Measurements from ENCODE around the gene AQP2.

Gene AQP2

DNA sequence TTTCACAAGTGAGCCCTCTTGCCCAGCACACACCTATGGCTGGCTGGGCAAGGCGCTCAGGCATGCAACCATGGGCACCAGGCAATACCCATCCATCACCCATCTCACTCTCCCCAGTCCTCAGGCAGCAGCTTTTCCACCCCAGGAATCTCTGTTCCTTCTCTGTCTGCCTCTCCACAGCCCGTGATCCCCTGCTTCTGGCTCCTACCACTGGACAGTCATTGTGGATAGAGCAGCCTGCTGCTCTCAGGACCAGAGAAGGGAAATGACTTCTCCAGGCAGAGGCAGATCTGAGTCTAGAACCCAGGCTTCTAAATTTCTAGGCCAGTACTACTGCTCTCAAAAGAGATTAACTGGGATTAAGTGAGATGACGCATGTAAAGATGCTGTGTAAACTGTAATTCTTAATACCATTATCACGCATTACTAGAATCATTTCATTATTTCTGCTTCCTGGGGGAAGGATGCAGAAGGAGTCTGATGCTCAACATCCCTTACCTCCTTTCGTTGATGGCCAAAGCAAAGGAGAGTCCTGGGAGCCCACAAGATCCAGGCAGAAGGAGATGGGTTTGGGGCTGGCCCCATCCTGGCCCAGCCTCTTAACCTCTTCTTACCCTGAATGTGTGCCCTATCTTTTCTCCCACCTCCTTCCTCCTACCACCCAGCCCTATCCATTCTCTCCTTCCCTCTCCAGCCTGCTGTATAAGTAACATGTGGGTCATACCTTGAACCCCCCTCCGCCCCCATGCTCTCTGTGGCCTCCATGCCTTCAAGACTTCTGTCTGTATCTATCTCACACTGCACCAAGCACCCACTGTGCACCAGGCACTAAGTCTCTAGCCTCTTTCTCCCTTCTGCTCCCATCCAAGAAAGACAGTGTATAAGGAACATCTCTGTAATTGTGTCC, 6.4 kb downstream of the AQP2 start:
- no peak for DNase-seq

DNA sequence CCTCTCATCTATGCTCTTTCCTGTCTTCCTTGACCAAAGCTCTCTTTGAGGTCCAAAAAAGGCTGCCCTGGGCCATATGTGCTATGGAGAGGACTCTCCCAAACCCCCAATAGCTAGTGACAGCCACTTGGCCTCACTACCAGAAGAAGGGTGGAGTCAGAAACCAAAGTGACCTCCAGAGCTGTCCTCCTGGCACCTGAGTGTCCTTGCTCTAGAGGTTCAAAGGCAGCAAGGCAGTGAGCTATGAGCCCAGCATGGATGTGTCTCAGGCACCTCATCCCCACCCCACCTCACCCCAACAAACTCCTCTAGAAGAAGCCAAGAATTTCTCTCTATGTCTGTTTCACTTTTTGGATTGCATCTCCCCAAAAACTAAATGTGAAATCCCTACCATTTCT, 7.0 kb downstream of the AQP2 start:
- DNase-seq, result no peak

DNA sequence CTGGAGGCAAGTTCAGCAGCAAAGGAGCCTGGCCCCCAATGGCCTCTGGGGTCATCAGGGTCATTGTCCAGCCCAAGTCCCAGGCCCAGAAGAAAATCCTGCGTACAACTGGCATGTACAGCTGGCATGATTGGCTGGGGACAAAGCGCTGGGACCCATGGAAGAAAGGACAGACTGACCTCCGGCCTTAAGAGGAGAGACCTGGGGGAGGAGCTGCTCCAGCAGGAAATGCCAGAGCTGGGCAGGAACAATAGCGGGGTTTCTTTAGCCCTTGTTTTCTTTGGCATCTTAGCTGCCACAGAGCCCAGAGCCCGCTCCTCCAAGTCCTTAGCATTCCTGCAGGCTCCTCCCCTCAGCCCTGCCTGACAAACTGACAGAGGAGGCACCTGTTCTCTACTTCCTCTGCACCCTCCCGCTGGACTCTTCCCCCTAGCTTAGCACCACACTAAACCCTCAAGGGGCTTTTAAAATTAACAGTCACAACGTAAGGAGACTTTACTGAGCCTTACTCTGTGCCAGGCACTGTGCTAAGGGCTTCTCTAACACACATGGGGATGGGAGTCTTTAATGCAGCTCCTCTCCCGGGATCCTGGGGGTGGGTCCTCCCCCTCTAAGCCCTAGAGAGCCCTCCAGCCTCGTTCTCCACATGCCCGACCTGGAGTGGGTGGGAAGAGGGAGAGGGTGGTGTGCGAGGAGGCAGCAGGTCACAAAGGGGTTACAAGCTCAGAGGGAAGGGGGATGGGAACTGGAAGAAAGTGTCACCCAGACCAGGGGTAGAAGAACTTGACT, 9.3 kb downstream of the AQP2 start:
- no peak for DNase-seq

DNA sequence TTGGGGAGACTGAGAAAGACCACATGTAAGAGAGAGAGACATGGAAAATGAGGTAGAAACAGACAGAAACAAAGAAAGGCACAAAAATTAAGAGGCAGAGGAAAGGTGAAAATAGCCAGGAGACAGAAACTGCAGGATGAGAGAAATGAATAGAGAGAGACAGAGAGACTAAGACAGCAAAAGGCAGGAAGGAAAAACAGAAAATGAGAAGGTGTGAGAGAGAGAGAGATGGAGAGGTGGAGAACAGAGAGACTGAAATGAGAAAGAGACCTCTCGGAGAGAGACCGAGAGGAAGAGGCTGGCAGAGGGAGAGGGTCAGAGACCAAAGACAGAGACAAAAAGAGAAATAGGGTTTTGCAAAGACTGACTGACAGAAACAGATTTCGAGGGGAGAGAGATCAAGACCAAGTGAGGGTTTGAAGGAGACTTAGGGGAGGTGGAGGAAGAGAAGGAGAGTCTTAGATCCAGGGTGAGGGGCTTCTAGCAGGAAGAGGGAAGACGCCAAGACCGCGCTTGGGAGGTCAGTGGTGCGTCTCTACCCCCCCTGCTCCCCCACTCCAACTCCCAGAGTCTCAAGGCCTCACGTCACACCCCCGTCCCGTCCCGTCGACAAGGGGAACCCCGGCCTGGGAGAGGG, 10.1 kb downstream of the AQP2 start:
- no peak for DNase-seq

DNA sequence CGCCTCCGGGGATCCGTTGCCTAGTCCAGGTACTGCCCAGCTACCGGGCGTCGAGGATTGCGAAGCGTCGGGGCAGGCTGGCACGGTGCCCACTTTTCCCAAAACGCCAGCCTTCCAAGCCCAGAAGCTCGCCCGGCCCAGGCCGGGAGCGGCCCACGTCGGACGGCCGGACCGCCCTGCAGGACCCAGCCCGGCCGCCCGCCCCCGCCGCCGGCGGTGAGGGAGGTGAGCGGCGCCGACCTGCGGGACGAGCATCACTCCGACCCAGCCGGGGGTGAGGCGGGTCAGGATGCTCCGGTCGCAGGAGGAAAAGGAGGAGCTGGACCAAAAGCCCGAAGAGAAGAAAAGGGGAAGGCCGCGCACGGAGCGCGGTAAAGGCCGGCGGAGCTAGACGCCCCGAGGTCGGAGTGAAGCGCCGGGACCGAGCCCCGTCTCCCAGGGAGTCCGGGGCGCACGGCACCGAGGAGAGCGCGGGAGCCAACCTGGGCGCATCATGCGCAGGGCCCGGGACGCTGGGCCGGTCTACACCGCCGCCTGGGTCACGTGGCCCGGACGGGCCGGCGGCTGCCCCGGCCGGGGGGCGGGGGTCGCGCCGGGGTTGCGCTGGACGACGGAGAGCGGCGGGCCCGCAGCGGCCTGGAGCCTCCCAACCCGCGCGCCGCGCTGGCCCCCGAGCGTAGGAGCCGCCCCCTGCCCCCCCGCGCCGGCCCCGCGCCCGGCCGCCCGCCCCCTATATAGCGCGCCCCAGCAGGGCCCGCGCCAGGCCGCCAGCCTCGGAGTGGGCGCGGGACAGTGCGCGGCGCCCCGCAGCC, 10.8 kb downstream of the AQP2 start, which contains the start of gene AQP5:
AQP5 (plus strand) TSS at position 762 of the 812 bp plus-strand sequence. CDS start 146 bp downstream, outside the sequence.
- DNase-seq, result no peak

DNA sequence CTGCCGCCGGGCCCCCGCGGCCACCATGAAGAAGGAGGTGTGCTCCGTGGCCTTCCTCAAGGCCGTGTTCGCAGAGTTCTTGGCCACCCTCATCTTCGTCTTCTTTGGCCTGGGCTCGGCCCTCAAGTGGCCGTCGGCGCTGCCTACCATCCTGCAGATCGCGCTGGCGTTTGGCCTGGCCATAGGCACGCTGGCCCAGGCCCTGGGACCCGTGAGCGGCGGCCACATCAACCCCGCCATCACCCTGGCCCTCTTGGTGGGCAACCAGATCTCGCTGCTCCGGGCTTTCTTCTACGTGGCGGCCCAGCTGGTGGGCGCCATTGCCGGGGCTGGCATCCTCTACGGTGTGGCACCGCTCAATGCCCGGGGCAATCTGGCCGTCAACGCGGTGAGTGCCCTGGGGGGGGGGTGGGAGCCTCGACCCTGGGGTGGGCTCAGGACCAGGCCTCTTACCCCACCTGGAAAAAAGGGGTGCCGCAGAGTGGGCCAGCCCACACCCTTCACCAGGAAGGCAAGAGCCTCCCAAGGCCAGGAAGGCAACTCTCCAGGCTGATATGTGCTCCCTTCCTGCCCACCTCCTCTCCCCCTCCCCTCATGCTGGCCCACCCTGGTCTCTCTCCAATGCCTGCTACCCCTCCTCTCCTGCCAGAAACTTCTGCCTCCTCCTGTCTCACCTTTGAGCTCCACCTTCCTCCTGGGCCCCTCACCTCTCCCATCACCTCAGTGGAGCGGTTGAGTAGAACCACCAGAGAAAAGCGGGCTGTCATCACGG, 11.6 kb downstream of the AQP2 start:
- no peak for DNase-seq

DNA sequence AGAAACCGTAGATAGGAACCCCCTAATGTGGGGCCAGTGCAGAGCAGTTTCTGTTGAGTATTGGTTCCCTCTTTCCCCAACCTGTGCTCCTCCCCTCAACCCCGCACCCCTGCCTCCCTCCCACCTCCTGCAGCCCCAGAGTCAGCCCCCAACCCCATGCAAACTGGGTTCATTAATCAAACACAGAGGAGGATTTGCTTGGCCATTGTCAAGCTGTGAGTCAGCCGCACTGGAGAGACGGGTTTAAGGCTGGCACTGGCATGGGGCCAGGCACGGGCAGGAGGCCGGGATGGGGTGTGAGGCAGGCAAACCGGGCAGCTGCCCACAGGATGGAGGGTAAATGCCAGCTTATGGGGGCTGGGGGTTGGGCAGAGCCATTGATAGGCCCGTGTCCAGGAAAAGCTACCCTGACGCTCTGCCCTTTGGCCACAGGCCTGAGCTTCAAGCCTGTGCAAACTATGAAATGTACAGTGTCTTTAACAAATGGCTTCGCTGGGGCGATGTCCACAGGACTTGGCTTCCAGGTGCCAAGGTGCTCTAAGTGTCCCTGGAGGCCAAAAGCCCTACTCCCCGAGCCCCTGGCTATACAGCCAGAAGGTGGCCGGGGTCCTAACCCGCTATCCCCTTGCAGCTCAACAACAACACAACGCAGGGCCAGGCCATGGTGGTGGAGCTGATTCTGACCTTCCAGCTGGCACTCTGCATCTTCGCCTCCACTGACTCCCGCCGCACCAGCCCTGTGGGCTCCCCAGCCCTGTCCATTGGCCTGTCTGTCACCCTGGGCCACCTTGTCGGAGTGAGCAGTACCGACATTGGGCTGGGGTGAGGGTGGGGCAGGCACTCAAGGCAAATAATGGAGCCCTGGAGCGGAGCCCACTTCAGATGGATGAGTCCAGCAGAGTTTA, 12.6 kb downstream of the AQP2 start:
- no peak for DNase-seq

DNA sequence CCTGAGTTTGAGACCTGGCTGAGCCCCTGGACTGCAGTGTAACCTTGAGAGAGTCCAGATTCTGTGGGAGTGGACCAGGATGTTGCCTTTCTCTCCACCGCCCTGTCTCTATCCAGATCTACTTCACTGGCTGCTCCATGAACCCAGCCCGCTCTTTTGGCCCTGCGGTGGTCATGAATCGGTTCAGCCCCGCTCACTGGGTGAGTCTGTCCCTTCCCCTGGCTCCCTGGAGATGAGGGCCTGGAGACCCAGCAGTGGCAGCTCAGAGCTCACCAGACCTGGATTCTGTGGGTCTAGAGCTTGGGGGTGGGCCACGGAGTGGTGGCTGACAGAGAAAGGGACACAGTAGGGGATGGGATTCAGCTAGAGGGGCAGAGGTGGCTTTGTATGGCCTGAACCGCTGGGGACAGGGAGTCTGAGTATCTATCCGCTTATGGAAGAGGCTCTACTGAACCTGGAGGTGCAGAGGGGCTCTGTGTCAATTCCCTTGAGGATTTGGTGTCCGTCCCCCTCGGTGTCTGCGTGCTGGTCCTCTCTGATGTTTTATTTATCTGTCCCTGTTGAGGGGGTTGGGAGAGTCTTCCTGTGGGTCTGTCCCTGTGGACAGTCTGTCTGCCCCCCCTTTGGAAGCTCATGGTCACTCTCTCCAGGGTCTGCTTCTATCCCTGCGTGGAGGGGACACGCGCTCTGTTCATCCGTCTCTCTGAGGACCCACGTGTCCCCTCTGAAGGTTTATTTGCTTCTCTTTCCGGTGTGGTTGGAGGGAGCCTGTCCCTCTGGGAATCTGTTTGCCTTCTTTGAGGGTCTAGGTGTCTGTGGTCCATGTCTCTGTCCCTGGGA, 13.7 kb downstream of the AQP2 start:
- DNase-seq, result no peak

DNA sequence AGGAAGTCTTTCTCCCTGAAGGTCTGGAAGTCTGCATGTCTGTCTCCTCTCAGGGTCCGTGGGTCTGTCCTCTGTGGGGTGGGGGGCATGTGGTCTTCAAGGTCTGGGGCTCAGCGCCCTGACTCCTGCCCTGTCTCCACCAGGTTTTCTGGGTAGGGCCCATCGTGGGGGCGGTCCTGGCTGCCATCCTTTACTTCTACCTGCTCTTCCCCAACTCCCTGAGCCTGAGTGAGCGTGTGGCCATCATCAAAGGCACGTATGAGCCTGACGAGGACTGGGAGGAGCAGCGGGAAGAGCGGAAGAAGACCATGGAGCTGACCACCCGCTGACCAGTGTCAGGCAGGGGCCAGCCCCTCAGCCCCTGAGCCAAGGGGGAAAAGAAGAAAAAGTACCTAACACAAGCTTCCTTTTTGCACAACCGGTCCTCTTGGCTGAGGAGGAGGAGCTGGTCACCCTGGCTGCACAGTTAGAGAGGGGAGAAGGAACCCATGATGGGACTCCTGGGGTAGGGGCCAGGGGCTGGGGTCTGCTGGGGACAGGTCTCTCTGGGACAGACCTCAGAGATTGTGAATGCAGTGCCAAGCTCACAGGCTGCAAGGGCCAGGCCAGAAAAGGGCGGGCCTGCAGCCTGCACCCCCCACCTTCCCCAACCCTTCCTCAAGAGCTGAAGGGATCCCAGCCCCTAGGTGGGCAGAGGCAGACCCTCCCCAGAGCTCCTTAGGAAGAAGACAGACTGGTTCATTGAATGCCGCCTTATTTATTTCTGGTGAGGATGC, 14.5 kb downstream of the AQP2 start:
- no peak for DNase-seq

DNA sequence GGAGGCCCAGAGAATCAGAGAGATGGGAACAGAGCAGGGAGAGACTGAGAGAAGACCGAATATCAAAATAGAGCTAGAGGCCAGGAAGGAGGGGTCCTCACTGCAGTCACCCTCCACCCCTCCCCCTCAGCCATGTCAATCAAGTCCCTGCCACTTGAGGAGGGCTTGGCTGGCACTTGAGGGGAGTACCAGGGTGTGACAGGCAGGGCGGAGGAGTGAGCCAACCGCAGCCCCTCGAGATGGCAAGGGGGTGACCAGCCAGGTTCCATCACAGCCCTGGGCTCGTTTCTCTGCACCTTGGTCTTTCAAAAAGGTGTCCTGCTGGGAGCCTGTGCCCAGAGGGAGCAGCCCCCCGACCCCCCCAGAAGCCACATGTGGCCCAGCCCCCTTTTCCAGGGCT, 15.3 kb downstream of the AQP2 start:
- no peak for DNase-seq

DNA sequence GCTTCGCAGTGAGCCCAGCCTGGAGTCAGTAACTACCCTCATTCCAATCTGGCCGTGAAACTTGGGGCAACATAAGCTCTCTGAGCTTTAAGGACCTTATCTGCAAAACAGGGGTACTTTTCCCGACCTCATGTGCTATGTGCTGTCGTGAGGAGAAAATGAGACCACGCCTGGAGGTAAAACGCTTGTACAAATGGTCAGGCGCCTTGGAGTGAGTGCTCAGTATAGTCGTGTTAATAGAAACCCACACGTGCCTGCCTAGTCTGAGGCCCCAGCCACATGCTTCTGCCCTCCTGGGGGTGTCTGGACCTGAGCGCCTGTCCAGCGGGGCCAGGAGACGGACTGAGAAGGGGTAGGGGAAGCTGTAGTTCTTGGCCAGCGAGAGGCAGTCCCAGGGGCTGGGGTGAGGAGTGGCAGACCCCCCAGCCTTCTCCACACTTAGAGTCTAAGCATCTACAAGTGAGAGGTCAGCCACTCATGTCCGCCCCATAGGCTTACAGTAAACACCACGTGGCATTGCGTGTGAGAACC, 16.0 kb downstream of the AQP2 start:
- no peak for DNase-seq

DNA sequence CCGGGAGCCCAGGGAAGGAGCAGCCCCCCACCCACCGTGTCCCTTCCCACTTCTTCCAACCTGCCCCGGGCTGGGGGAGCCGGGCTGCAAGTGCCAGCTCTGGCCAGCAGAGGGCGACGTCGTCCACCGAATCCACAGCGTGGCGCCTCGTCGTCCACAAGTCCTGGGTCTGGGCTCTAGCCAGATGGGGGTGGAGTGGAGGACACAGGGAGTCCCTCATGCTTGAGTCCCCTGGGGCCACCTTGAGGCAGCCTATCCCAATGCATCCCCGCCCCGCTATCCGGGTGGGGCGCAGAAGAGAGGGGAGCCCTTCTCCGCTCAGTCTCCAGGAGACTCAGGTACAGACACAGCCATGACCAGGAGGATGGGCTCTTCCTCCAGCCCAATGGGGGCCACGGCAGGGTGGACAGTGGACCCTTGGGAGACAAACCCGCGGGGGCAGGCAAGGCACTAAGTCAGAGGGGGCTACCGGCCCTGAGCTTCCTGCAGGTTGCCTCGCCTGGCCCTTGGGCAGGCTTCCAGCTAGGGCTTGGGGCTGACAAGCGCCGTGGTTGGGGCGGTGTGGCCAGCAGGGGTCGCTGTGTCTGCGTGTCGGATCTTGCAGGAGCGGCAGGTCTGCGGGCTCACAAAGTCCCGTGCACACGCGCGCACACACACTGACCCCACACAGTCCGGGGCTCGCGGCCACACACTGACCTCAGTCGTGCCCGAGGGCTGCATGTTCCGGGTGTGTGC, 16.7 kb downstream of the AQP2 start:
- DNase-seq, result no peak

DNA sequence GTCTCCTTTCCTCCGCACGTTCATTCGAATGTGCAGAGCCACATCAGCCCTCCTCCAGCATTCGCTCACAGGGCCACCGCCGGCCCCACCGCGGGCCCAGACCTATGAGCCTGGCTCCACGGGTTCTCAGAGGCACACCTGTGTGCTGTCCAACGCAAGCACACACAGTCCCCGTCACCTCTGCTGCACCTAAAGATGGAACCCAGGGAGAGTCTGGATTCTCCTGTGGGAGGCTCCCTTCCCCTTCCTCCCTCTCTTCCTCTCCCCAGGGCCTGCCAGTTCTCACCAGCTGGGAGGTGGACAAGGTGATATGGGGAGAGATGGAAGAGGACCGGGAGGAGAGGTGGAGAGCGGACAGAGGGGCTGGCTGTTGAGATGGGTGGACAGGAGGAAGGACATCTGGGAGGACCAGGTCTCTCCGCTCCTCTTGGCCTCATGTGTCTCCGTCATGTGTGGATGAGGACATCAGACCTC, 17.3 kb downstream of the AQP2 start:
- DNase-seq, result no peak

DNA sequence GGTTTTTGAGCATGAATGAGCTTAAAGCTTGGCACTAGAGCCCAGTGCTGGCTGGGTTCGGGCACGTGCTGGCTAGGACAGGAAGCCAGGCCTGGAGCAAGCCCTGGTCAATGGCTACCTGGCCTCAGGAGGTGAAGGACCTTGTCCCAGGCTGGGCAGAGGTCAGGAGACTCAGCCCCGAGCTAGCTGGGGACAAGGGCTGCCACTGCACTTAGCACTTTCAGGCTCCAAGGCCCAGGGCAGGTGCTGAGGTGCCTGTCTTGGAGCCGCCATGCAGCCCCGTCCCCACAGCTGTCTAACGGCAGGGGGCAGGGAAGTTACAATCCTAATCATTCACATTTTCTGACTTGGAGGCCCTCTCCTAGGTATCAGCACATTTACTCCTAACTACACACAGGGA, 17.9 kb downstream of the AQP2 start:
- DNase-seq, result no peak

DNA sequence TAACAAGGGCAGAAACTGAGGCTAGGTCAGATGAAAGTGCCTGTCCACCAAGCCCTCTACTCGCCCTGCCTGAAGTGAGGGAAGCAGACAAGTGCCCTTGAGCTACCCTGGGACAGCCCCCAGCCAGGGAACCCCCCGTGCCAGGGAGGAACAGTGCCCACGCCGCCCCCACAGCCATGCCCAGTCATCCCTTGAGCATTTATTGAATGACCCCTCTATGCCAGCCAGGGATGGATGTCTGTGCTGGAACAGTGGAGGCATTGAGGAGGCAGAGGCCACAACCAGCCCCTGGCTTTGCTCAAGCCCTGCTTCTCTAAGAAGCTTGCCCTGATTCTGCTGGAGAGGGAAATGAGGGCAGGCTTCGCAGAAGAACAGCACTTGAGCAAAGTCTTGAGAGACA, 18.5 kb downstream of the AQP2 start:
- DNase-seq, result no peak

DNA sequence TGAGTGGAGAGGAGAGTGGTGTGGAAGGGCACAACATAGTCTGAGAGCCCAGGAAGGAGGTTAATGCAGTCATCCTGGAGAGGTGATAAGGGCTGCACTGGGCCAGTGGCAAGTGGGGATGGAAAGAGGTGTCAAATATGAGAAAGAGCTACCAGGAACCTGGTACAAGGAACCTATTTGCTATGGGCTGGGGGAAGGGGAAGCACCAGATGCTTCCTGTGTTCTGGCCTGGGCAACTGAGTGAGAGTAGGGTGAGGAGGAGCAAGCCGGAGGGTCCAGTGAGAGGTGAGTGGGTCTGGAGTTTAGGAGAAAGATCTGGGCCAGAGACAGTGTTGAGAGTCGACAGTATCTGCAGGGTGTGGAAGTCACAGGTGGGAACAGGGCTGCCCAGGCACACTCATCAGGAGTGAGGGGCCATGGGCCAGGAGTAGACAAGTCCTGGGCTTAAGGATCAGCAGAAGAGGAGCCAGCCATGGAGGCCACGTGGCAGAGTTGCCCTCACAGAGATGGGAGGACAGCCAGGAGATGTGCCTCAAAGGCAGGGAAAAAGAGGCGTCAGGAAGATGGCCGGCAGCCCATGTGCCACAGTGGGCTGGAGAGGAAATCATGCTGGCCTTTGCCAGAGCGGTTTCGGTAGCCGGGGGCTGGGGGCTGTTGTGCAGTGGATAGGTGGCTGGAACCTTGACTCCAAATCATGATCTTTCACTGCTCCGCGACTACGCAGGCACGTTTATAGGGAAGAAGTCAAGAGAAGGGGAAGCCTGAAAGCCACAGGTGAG, 19.3 kb downstream of the AQP2 start:
- DNase-seq, result no peak

DNA sequence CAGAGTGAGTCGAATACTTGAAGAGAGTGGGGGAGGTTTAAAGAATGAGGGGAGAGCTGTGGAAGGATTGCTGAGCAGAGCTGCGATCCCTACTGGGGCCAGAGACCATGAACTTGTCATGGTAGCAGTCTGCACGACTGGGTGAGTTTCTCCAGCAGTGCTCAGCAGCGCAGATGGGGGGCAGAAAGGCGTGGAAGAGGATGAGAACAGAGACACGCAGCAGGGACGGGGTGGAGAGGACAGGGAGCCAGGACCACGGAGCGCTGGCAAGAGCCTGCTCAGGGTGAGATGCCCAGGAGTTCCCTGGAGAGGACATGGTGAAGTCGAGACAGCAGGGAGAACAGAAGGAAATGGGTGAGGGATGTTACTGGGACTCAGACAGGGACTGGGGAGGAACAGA, 20.1 kb downstream of the AQP2 start:
- DNase-seq, result no peak
